Psoas muscle (tissue), 8 donors: Measurements from ENCODE around the gene RAB17. TPM values are rescaled to one million over a fixed set of nuclear protein-coding genes. Genes with fewer than 3 reads are reported as not detected.
A peak's percentile ranks its signal among the peaks of the same experiment; 100 is the strongest.

Experiments
- ATAC-seq, 4 donors: fragments of 200-7000 bp; cut with Tn5 transposase; one replicate each; pipeline ENCODE4 v1.9.1; 2020; ENCODE audit warnings: moderate library complexity in 3 of 4, mild to moderate bottlenecking in 2 of 4
- DNase-seq, 2 donors: peaks; one replicate each; pipeline ENCODE4 v3.0.0-alpha.2; 2020
- H3K27ac ChIP-seq: fragments of 200-600 bp; one replicate; pipeline ENCODE4 v1.8.0; 2022
- H3K27me3 ChIP-seq, 3 donors: fragments of 200-600 bp in 1 of 3; one replicate each; pipeline versions ENCODE4 v1.6.1 to v1.8.0; 2013 to 2022; ENCODE audit warnings: low read length in 2 of 3, mild to moderate bottlenecking in 2 of 3, moderate library complexity in 1 of 3; ENCODE audit not compliant: insufficient read depth in 3 of 3
- H3K36me3 ChIP-seq, 2 donors: fragments of 200-600 bp in 1 of 2; one replicate each; pipeline versions ENCODE4 v1.6.1 to v1.8.0; 2013 to 2022; ENCODE audit warnings: low read depth in 1 of 2, mild to moderate bottlenecking in 1 of 2, moderate library complexity in 1 of 2; ENCODE audit not compliant: insufficient read depth in 1 of 2
- H3K4me1 ChIP-seq: fragments of 200-600 bp; one replicate; pipeline ENCODE4 v1.8.0; 2022
- H3K4me3 ChIP-seq: fragments of 200-600 bp; one replicate; pipeline ENCODE4 v1.8.0; 2022; ENCODE audit warnings: mild to moderate bottlenecking
- H3K9me3 ChIP-seq: fragments of 200-600 bp; one replicate; pipeline ENCODE4 v1.8.0; 2022
- WGBS, 3 donors: extraction: QIAGEN DNeasy Blood & Tissue Kit; methylation state at CpG; one replicate each; pipeline versions ENCODE4 v1.1.6 to v1.1.7; 2013; 5-methylcytosine and 5-hydroxymethylcytosine counted together
- intact Hi-C, 2 donors: fragments of 100-400 bp; cut with DNase I; formaldehyde crosslinking; loops; one replicate each; pipeline versions ENCODE4 v1.11.0 to v1.14.2; 2022
- polyA plus RNA-seq, 3 donors: library from polyadenylated mRNA; stranded (reverse); fragments of 200-250 nt; gene quantifications; one replicate each; pipeline ENCODE4 v1.2.3, GENCODE V29; 2013
- total RNA-seq, 4 donors: library from RNA; stranded (reverse); fragmentation: NEBNext Ultra II Directional in 2 of 4; extraction: Animal tissue kit (Norgen Biotek cat#: 25700) in 2 of 4; gene quantifications; one replicate each; pipeline versions ENCODE4 v1.2.1 to v1.2.4, GENCODE V29; 2021 to 2023
- TF ChIP-seq, protein P1 (sequence below): fragments of 200-600 bp; IDR thresholded peaks from one replicate; pipeline ENCODE4 v1.8.0; 2022; ENCODE audit warnings: antibody characterized with exemption
- donor health status: healthy with polysubstance abuse.
- donor health status: DM: no; HTN: no; CAD: no; lungs with moderate emphysema.
- donor health status: Bipolar disorder and iron deficiency.
- donor health status: healthy.
- donor health status: DM: yes; HTN: yes; CAD: no.
- donor health status: DM: no; HTN: no; CAD: no.
- donor health status: DM: no; HTN: no; CAD: no.
- donor health status: DM: yes; HTN: yes; CAD: no.

Gene RAB17
- total and polyA plus RNA-seq, 7 donors = 0.52 to 1.5 (median 1.2) TPM

GRCh38 chr2:237527233-237527632, 63.3 kb downstream of the RAB17 start:
- 49 to 60% (median 55%) methylated on average over 11 of the region's 11 CpGs for WGBS, 3 donors
- Histone ChIP-seq H3K9me3 (no peaks in the 10 kb centered on the region), H3K36me3 (no peaks in the 10 kb centered on the region), H3K27ac (no peak overlapping the region), H3K4me1 (no peaks in the 10 kb centered on the region), H3K4me3 (no peak overlapping the region), H3K27me3 (no peaks in the 10 kb centered on the region)
- peak; percentile 52 to 72 (median 56) for ATAC-seq
- no peak for DNase-seq
- TF ChIP-seq, protein P1, sequence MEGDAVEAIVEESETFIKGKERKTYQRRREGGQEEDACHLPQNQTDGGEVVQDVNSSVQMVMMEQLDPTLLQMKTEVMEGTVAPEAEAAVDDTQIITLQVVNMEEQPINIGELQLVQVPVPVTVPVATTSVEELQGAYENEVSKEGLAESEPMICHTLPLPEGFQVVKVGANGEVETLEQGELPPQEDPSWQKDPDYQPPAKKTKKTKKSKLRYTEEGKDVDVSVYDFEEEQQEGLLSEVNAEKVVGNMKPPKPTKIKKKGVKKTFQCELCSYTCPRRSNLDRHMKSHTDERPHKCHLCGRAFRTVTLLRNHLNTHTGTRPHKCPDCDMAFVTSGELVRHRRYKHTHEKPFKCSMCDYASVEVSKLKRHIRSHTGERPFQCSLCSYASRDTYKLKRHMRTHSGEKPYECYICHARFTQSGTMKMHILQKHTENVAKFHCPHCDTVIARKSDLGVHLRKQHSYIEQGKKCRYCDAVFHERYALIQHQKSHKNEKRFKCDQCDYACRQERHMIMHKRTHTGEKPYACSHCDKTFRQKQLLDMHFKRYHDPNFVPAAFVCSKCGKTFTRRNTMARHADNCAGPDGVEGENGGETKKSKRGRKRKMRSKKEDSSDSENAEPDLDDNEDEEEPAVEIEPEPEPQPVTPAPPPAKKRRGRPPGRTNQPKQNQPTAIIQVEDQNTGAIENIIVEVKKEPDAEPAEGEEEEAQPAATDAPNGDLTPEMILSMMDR = no peak
- intact Hi-C loops = no loop called here

- WGBS, 3 donors = 88 to 90% (median 88%) methylated on average over 15 to 17 of the region's 17 CpGs
- no peaks in the 10 kb centered on the region for H3K27me3 ChIP-seq
- no peaks in the 10 kb centered on the region for H3K36me3 ChIP-seq
- H3K9me3 ChIP-seq = no peaks in the 10 kb centered on the region
- no peak overlapping the region for H3K27ac ChIP-seq
- H3K4me1 ChIP-seq = no peaks in the 10 kb centered on the region
- no peak overlapping the region for H3K4me3 ChIP-seq
- intact Hi-C loops = no loop called here
- ATAC-seq = peak in 1 of 4 donors; percentile 19
- no peak for DNase-seq
- TF ChIP-seq, protein P1 = no peak
Measured at GRCh38 chr2:237525559-237526157, 64.9 kb downstream of the RAB17 start.

DNA sequence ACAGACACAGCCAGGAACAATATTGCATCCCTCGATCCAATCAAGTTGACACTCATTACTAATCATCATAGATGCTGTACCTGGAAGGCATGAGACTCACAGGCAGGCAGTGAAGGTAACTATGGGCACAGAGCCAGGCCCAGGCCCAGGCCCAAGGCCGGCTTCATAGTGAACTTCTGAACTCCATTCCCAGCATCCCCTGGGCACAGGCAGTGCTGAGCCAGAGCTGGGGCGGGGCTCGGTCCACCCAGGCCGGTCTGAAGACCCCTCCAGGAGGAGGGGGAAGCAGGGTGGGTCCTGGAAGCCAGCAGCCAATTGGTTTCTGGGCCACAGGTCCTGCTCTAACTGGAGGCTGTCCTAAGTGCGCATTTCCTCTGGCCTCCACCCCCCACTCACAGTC, 65.9 kb downstream of the RAB17 start:
- H3K27me3 ChIP-seq = no peaks in the 10 kb centered on the region
- H3K9me3 ChIP-seq = no peaks in the 10 kb centered on the region
- no peaks in the 10 kb centered on the region for H3K36me3 ChIP-seq
- WGBS, 3 donors = 68 to 70% (median 69%) methylated on average over 6 of the region's 6 CpGs
- TF ChIP-seq, protein P1 = no peak
- no peaks in the 10 kb centered on the region for H3K4me1 ChIP-seq
- no peak overlapping the region for H3K27ac ChIP-seq
- no peak for ATAC-seq
- no peak for DNase-seq
- intact Hi-C loops = no loop called here
- H3K4me3 ChIP-seq = no peak overlapping the region

Other genes starting within 250 kb of the RAB17 start
- 10 to 100 TPM; 59.1 to 75.2 (median 71.4) TPM for gene COL6A3, start 176.6 kb downstream of the RAB17 start, total RNA-seq
- gene COL6A3, start 176.6 kb downstream of the RAB17 start, polyA plus RNA-seq = 10 to 100 TPM; 15.5 to 23.2 (median 21.3) TPM
- gene MLPH, start 103.5 kb downstream of the RAB17 start, total RNA-seq = 1 to 10 TPM in 3 of 4 donors, under 1 TPM in 1; 0.91 to 7.8 (median 3.2) TPM
- 1 to 10 TPM; 1.4 to 5.6 (median 1.9) TPM for gene MLPH, start 103.5 kb downstream of the RAB17 start, polyA plus RNA-seq
- gene PRLH, start 24.2 kb downstream of the RAB17 start, total RNA-seq = not detected
- not detected for gene PRLH, start 24.2 kb downstream of the RAB17 start, polyA plus RNA-seq
- gene LRRFIP1, start 36.9 kb upstream of the RAB17 start, total RNA-seq = 100 to 1,000 TPM in 1 of 4 donors, 10 to 100 TPM in 3; 91.9 to 108 (median 93.4) TPM
- 10 to 100 TPM; 42.3 to 62.6 (median 50.4) TPM for gene LRRFIP1, start 36.9 kb upstream of the RAB17 start, polyA plus RNA-seq
- under 1 TPM; 0.17 to 0.58 (median 0.38) TPM for gene RBM44, start 208.0 kb upstream of the RAB17 start, total RNA-seq
- gene RBM44, start 208.0 kb upstream of the RAB17 start, polyA plus RNA-seq = under 1 TPM; 0.06 to 0.39 (median 0.14) TPM